ENCODE data around the gene GALC.

GALC gene

GRCh38 chr14:87888136-87888999 is 104.6 kb downstream of the GALC start:
- no peak for DNase-seq (ENCODE audit: low read depth in 3 of 3)

- DNase-seq (ENCODE audit: low read depth in 3 of 3): no peak
Measured at GRCh38 chr14:87883750-87884149, 109.2 kb downstream of the GALC start.

Measured in stimulated activated CD4-positive, alpha-beta T cell treated with anti-CD3 and anti-CD28 coated beads, TNF-alpha, amount 100 ng/mL, for 4 hours (primary cell).